Effector CD8-positive, alpha-beta T cell (primary cell): Measurements from ENCODE around the gene DHPS.

Experiments
- DNase-seq: peaks from one replicate; lab custom pipeline; 2025; lab: John Stamatoyannopoulos, UW

DHPS gene

GRCh38 chr19:12675399-12675798 lies 6.3 kb downstream of the DHPS start:
- DNase-seq, result no peak

DNA sequence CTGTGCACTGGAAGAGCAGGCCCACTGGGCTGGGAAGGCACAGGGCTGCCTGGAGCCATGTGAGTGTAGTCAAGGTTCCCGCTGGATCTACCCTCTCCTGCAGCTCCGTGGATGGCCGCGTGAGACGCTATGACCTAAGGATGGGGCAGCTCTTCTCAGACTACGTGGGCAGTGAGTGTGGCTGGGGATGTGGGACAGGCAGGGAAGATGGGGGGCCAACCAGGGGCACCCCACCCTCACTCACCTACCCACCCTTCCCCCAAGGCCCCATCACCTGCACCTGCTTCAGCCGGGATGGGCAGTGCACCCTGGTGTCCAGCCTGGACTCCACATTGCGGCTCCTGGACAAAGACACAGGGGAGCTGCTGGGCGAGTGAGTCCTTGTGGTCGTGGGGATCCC lies 8.9 kb downstream of the DHPS start:
- DNase-seq, result no peak

DNA sequence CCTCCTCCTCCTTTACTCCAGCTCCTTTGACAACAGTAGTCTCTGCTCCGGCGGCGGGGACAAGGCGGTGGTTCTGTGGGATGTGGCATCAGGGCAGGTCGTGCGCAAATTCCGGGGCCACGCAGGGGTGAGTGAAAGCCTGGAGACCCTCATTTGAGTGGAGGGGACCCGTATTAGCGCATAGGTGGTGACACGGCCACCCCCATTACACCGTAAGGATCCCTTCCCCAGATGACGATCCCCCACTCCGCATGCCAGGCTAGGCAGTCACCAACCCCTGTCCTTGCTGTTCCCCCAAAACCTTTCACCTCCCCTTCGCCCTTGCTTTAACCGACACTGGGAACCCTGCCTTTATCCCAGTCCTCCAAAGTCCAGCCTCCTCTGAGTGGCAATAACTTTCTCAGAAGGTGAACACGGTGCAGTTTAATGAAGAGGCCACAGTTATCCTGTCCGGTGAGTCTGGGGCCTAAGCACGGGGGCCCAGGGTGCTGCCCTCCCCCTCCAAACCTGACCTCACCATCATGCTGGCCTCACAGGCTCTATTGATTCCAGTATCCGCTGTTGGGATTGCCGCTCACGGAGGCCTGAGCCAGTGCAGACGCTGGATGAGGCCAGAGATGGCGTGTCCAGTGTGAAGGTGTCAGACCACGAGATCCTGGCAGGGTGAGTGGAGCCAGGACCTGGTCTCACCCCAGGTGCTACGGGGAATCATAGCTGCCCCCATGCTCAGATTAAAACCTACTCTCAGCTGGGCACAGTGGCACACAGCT lies 11.3 kb downstream of the DHPS start:
- no peak for DNase-seq

- DNase-seq, result peak; percentile 54
Measured at GRCh38 chr19:12669270-12670158, 12.2 kb downstream of the DHPS start.

DNA sequence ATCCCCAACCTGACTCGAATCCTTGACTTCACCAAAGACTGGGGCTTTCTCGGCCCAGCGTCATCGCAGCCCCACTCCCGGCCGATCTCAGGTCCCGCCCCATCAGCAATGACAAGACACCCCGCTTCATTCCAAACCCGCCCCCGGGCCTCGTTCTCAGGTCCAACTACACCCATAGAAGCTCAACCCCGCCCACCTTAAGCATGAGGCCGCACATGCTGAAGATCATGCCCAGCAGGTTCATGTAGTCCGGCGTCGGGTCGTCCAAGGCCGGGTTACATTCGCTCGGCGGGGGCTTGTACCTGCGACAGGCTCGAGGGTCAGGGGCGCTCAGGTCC lies 12.8 kb downstream of the DHPS start:
- peak; percentile 74 for DNase-seq

- DNase-seq, result no peak
Measured at GRCh38 chr19:12668346-12668745, 13.3 kb downstream of the DHPS start.

GRCh38 chr19:12667731-12668302 lies 13.9 kb downstream of the DHPS start:
- no peak for DNase-seq

DNA sequence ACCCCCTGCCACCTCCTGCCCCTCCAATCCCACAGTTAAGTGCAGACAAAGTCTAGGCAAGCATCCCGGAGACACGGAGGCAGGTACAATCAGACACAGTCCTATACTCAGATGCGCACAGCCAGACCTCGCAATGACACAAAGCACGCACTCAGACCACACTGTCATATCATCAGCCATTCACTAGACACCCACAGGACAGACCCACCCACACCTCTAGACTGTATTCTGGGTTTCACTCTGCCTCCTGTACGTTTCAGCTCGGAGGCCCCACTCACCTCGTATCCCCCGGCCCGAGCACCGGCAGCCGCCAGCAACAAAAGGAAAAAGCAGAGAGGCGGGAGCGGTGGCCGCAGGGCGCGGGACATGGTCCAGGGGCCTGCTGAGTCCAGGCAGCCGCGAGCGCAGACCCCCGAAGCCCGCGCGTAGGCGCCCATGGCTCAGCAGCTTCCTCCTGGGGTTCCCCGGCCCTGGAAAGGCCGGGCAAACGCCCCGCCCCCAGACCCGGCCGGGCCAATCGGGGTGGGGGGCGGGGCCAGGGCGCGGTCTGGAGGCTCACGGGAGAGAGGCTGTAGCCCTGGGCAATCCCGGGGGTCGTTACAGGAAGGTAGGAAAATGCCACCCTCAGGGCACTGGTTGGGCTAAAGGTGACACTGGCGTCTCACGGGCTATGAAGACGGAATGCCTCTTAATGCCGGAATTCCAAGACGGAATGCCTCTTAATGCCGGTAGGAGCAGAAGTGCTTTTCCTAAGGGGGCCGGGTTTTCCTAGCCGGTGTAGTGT lies 15.2 kb downstream of the DHPS start, which contains the start of the genes MAN2B1 and WDR83:
TSS of gene MAN2B1 (minus strand) at position 478 of the 784 bp plus-strand sequence. CDS start at position 437, 41 bp downstream.
TSS of gene WDR83 (plus strand) at position 543 of the 784 bp plus-strand sequence. CDS start 2,984 bp downstream, outside the sequence.
- DNase-seq, result peak; percentile 75

GRCh38 chr19:12665671-12666264 lies 15.9 kb downstream of the DHPS start:
- no peak for DNase-seq

GRCh38 chr19:12665281-12665573 lies 16.5 kb downstream of the DHPS start:
- DNase-seq, result peak; percentile 14

DNA sequence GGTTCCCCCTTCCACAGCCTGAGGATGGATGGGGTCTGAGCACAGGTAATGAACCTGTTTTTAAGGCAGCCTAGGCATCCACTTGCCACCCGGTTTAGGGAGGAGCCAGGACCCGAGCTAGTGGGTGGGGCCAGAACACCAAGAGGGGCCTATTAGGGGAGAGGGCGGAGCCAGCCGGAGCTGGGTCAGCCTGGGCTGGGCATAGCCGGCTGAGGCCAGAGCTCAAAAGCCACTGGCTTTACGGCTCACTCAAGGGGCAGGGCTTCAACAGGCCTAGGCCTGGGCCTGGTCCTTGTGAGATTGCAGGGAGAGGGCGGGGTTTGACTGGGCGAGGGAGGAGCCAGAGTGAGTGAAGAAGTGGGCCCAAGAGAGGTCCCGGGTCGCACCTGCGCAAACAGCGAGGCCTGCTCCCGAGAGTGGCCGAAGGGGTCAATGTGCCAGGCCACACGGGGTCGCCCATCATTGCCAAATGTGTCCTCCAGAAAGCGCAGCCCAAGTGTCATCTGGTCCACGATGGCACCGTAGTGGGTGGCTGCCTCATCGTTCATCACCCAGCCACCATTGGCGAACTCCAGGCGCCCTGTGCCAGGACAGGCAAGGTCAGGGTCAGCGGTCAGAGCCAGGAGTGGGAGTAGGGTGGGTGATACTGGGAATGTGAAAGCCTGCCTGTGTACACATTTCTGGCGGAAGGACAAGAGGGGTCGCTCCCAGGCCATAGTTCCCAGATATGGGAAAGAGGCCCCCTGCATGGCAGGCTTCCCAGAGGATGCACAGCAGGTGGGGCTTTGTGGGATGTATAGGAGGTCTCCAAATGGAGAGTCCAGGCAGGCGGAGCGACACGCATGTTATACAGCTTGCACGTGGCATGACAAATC lies 17.0 kb downstream of the DHPS start:
- DNase-seq, result no peak

GRCh38 chr19:12660980-12661379 lies 20.7 kb downstream of the DHPS start:
- no peak for DNase-seq

DNA sequence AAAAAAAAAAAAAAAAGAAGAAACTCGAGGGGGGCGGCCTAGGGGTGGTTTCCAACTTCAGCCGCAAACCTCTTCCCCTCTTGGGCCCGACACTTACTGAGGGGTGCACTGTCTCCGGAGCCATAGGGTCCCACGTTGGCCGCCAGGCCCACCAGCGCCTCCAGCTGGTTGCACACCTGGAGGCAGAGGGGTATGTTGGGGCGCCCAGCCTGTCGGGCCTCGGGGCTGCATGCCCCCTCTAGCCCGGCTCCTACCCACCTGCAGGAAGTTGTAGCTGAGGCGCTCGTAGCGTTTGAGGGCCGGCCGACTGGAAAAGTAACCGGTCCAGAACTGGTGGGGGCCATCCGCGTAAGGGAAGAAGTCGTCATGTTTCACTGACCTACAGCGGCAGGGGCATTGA lies 23.7 kb downstream of the DHPS start:
- DNase-seq, result no peak

- DNase-seq, result no peak
Measured at GRCh38 chr19:12656899-12657571, 24.6 kb downstream of the DHPS start.

DNA sequence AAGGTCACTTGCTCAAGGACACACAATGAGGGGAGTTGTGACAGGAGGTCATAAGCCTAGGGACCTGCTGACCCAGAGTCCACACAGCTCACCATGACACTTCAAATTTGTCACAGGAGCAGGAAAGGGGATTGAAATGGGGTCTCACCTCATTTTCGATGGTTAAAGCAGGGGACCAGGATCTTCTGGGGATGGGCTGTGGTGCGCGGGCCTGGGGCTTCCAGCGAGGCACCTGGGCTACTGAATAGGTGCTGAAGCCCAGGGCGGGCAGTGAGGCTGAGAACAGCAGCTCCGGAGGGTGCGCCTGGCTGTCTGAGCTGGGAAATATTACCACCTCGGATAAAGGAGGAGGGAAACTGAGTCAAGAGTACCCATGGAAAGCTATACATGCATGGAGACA lies 26.1 kb downstream of the DHPS start:
- no peak for DNase-seq

DNA sequence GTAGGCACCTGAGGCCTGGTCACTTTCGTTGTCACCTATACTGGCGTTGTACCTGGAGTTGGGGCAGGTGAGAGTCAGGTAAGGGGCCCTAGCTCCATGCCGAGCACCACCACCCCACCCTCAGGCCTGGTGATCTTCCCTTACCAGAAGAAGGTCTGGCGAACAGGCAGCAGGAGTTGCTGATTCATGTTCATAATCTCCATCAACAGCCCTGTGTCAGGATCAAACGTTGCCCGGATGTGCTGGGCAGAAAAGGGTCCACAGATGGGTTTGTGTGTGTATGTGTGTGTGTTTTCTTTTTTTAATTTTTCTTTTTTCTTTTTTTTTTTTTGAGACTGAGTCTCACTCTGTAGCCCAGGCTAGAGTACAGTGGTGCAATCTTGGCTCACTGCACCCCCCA lies 29.5 kb downstream of the DHPS start:
- no peak for DNase-seq

GRCh38 chr19:12649941-12650340 lies 31.7 kb downstream of the DHPS start:
- no peak for DNase-seq

DNA sequence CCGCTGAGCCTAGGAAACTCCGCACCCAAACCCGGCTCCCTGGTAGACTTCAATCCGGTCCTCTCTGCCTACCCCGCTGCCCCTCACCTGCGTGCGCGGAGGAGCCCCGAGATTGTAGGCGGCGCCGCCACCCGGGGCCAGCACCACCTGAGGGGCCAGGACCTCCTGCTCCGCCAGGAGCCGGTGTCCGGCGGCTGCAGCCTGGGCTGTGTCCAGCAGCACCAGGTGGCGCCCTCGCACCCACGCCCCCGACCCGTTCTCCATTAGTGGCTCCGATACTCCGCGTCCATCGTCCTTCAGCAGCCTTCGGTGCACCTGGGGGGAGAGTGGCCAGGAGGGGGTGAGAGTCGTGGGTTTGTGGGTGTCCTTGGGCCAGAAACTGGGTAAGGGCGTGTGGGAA lies 33.6 kb downstream of the DHPS start:
- DNase-seq, result no peak

GRCh38 chr19:12647490-12648071 lies 34.1 kb downstream of the DHPS start:
- peak; percentile 28 for DNase-seq

- DNase-seq, result no peak
Measured at GRCh38 chr19:12647047-12647446, 34.6 kb downstream of the DHPS start.
